Measurements from ENCODE around the gene HGF. TPM values are rescaled to one million over a fixed set of nuclear protein-coding genes. Genes with fewer than 3 reads are reported as not detected.

Gene HGF
- total RNA-seq, 2 experiments from 2014 or later: not detected

GRCh38 chr7:81768951-81769778 is 682 bp downstream of the HGF start:
- DNase-seq: no peak
- Mint-ChIP-seq H3K36me3 (no peaks in the 10 kb centered on the region), H3K4me1 (ENCODE audit: low read depth) (no peaks in the 10 kb centered on the region), H3K9me3 (peaks cover 20% of the 10 kb centered on the region), H3K4me3 (no peak overlapping the region), H3K27ac (no peak overlapping the region), H3K27me3 (no peaks in the 10 kb centered on the region)
- intact Hi-C loops (cut with micrococcal nuclease): no loop called here
- CTCF ChIA-PET: no interaction called here
- POLR2A ChIA-PET: no interaction called here

- H3K4me3 Mint-ChIP-seq: no peak overlapping the region
- no peaks in the 10 kb centered on the region for H3K27me3 Mint-ChIP-seq
- DNase-seq: no peak
- no peaks in the 10 kb centered on the region for H3K36me3 Mint-ChIP-seq
- no peak overlapping the region for H3K27ac Mint-ChIP-seq
- intact Hi-C loops (cut with micrococcal nuclease): no loop called here
- ChIA-PET POLR2A (no interaction called here), CTCF (no interaction called here)
- no peaks in the 10 kb centered on the region for H3K4me1 Mint-ChIP-seq (ENCODE audit: low read depth)
- H3K9me3 Mint-ChIP-seq: peaks cover 14% of the 10 kb centered on the region
Measured at GRCh38 chr7:81767926-81768325, 1.9 kb downstream of the HGF start.

GRCh38 chr7:81761821-81762220 is 8.0 kb downstream of the HGF start:
- H3K36me3 Mint-ChIP-seq: no peaks in the 10 kb centered on the region
- H3K27me3 Mint-ChIP-seq: no peaks in the 10 kb centered on the region
- no peak for DNase-seq
- ChIA-PET POLR2A (no interaction called here), CTCF (no interaction called here)
- H3K9me3 Mint-ChIP-seq: peaks cover 3% of the 10 kb centered on the region
- H3K4me1 Mint-ChIP-seq (ENCODE audit: low read depth): no peaks in the 10 kb centered on the region
- H3K4me3 Mint-ChIP-seq: no peak overlapping the region
- H3K27ac Mint-ChIP-seq: no peak overlapping the region
- intact Hi-C loops (cut with micrococcal nuclease): no loop called here

GRCh38 chr7:81761031-81761430 is 8.8 kb downstream of the HGF start:
- no peaks in the 10 kb centered on the region for H3K36me3 Mint-ChIP-seq
- no peak overlapping the region for H3K27ac Mint-ChIP-seq
- no peak for DNase-seq
- POLR2A ChIA-PET: no interaction called here
- intact Hi-C loops (cut with micrococcal nuclease): no loop called here
- no peaks in the 10 kb centered on the region for H3K4me1 Mint-ChIP-seq (ENCODE audit: low read depth)
- CTCF ChIA-PET: no interaction called here
- H3K27me3 Mint-ChIP-seq: no peaks in the 10 kb centered on the region
- peaks cover 4% of the 10 kb centered on the region for H3K9me3 Mint-ChIP-seq
- H3K4me3 Mint-ChIP-seq: no peak overlapping the region

GRCh38 chr7:81754918-81755696 is 14.7 kb downstream of the HGF start:
- no peaks in the 10 kb centered on the region for H3K4me1 Mint-ChIP-seq (ENCODE audit: low read depth)
- peaks cover 6% of the 10 kb centered on the region for H3K9me3 Mint-ChIP-seq
- no peaks in the 10 kb centered on the region for H3K27me3 Mint-ChIP-seq
- intact Hi-C loops (cut with micrococcal nuclease): no loop called here
- no peak for DNase-seq
- H3K4me3 Mint-ChIP-seq: no peak overlapping the region
- H3K36me3 Mint-ChIP-seq: no peaks in the 10 kb centered on the region
- ChIA-PET CTCF (no interaction called here), POLR2A (no interaction called here)
- no peak overlapping the region for H3K27ac Mint-ChIP-seq

DNA sequence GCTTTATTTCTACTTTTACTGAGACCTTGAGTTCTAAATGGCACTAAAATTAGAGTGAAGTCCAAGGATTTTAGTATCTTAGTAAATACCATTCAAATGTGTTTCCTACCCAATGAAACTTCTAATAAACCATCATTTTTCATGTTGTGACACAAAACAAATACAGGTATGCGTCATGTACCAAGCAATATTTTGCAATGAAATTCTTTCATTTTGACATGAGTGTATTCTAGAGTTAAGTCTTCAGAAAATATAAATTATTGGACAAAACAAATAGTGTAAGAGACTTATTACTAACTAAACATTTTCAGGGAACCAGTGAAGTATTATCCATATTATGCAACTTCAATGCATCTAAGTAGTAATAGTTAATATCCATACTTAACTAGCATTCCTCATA is 16.5 kb downstream of the HGF start:
- Mint-ChIP-seq H3K27ac (no peak overlapping the region), H3K4me1 (ENCODE audit: low read depth) (no peaks in the 10 kb centered on the region), H3K9me3 (peaks cover 7% of the 10 kb centered on the region), H3K36me3 (no peaks in the 10 kb centered on the region), H3K4me3 (no peak overlapping the region), H3K27me3 (no peaks in the 10 kb centered on the region)
- ChIA-PET CTCF (no interaction called here), POLR2A (no interaction called here)
- intact Hi-C loops (cut with micrococcal nuclease): no loop called here
- DNase-seq: no peak

- Mint-ChIP-seq H3K9me3 (peaks cover 7% of the 10 kb centered on the region), H3K27me3 (no peaks in the 10 kb centered on the region), H3K4me3 (no peak overlapping the region), H3K27ac (no peak overlapping the region), H3K36me3 (no peaks in the 10 kb centered on the region), H3K4me1 (ENCODE audit: low read depth) (no peaks in the 10 kb centered on the region)
- ChIA-PET CTCF (no interaction called here), POLR2A (no interaction called here)
- DNase-seq: no peak
- intact Hi-C loops (cut with micrococcal nuclease): no loop called here
Measured at GRCh38 chr7:81752318-81752714, 17.5 kb downstream of the HGF start.

- Mint-ChIP-seq H3K4me1 (ENCODE audit: low read depth) (no peaks in the 10 kb centered on the region), H3K27me3 (no peaks in the 10 kb centered on the region), H3K36me3 (no peaks in the 10 kb centered on the region), H3K9me3 (peaks cover 7% of the 10 kb centered on the region), H3K4me3 (no peak overlapping the region), H3K27ac (no peak overlapping the region)
- CTCF ChIA-PET: interaction anchor here (0.6 kb wide), 1 partner anchor 245 kb away, joined by 3 read pairs; no protein-coding TSS in a partner anchor
- POLR2A ChIA-PET: no interaction called here
- intact Hi-C loops (cut with micrococcal nuclease): no loop called here
- DNase-seq: no peak
Measured at GRCh38 chr7:81751619-81752317, 18.1 kb downstream of the HGF start.

GRCh38 chr7:81745637-81746036 is 24.2 kb downstream of the HGF start:
- POLR2A ChIA-PET: no interaction called here
- no peak overlapping the region for H3K27ac Mint-ChIP-seq
- CTCF ChIA-PET: no interaction called here
- no peaks in the 10 kb centered on the region for H3K27me3 Mint-ChIP-seq
- intact Hi-C loops (cut with micrococcal nuclease): no loop called here
- DNase-seq: no peak
- no peak overlapping the region for H3K4me3 Mint-ChIP-seq
- H3K4me1 Mint-ChIP-seq (ENCODE audit: low read depth): no peaks in the 10 kb centered on the region
- H3K36me3 Mint-ChIP-seq: no peaks in the 10 kb centered on the region
- H3K9me3 Mint-ChIP-seq: peaks cover 11% of the 10 kb centered on the region

DNA sequence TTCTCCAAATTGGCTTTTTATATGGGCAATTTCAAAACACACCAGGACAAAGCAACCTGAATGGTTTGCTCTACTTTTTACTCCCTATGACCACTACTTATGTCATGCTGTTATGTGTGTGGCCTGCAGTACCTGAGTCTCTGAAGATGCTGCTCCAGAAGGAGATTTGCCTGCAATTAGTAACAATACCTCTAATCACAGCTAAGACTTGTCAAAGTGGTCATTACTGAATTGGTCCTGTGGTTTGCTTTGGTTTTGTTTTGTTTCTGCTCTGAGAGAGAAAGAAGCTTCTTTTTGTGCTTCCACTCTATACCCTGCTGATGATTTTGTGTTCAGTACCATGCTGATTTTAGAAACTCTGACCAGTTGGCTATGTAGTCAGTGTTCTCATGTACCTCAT is 25.5 kb downstream of the HGF start:
- no peak overlapping the region for H3K27ac Mint-ChIP-seq

GRCh38 chr7:81743665-81744064 is 26.2 kb downstream of the HGF start:
- H3K9me3 Mint-ChIP-seq: peaks cover 14% of the 10 kb centered on the region

More for the DNA sequence above, 25.5 kb downstream of the HGF start:
- Mint-ChIP-seq H3K9me3 (peaks cover 14% of the 10 kb centered on the region), H3K27me3 (no peaks in the 10 kb centered on the region), H3K4me1 (ENCODE audit: low read depth) (no peaks in the 10 kb centered on the region), H3K4me3 (no peak overlapping the region), H3K36me3 (no peaks in the 10 kb centered on the region)
- intact Hi-C loops (cut with micrococcal nuclease): no loop called here
- POLR2A ChIA-PET: no interaction called here
- CTCF ChIA-PET: no interaction called here
- DNase-seq: no peak

DNA sequence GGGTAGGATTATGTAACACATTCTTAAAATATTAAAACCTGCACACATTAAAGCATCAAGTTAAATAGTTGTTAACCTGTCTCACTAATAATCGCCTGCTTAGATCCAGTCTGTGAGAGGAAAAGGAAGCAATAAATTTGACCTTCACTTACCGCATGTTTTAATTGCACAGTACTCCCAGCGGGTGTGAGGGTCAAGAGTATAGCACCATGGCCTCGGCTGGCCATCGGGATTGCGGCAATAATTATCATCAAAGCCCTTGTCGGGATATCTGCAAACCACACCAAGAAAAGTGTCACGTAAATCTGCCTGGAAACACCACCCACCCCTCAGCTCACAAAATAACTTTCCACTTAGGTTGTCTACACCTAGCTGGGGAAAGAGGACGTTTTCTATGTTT is 26.6 kb downstream of the HGF start:
- Mint-ChIP-seq H3K4me3 (no peak overlapping the region), H3K9me3 (peaks cover 11% of the 10 kb centered on the region), H3K4me1 (ENCODE audit: low read depth) (no peaks in the 10 kb centered on the region), H3K36me3 (no peaks in the 10 kb centered on the region), H3K27ac (no peak overlapping the region), H3K27me3 (no peaks in the 10 kb centered on the region)
- DNase-seq: no peak
- ChIA-PET CTCF (no interaction called here), POLR2A (no interaction called here)
- intact Hi-C loops (cut with micrococcal nuclease): no loop called here

More at GRCh38 chr7:81743665-81744064, 26.2 kb downstream of the HGF start:
- H3K27ac Mint-ChIP-seq: no peak overlapping the region
- DNase-seq: no peak
- no peaks in the 10 kb centered on the region for H3K36me3 Mint-ChIP-seq
- H3K27me3 Mint-ChIP-seq: no peaks in the 10 kb centered on the region
- CTCF ChIA-PET: no interaction called here
- no peak overlapping the region for H3K4me3 Mint-ChIP-seq
- POLR2A ChIA-PET: no interaction called here
- intact Hi-C loops (cut with micrococcal nuclease): no loop called here
- H3K4me1 Mint-ChIP-seq (ENCODE audit: low read depth): no peaks in the 10 kb centered on the region

All from activated CD4-positive, alpha-beta memory T cell treated with anti-CD3 and anti-CD28 coated beads for 36 hours (primary cell).